ENCODE measurements around the gene KCNH2.
A peak's percentile ranks its signal among the peaks of the same experiment; 100 is the strongest.

KCNH2 gene

GRCh38 chr7:150999497-151000230 lies 21.5 kb upstream of the KCNH2 start:
- Histone ChIP-seq H3K27ac (no peak overlapping the region), H3K4me3 (no peak overlapping the region)

GRCh38 chr7:150999001-150999400 lies 20.9 kb upstream of the KCNH2 start:
- Histone ChIP-seq H3K4me3 (no peak overlapping the region), H3K27ac (no peak overlapping the region)

- Histone ChIP-seq H3K4me3 (no peak overlapping the region), H3K27ac (no peak overlapping the region)
These were observed 20.2 kb upstream of the KCNH2 start for GRCh38 chr7:150998341-150998740.

- Histone ChIP-seq H3K27ac (no peak overlapping the region), H3K4me3 (no peak overlapping the region)
These were observed 19.7 kb upstream of the KCNH2 start for GRCh38 chr7:150997817-150998216.

- Histone ChIP-seq H3K4me3 (no peak overlapping the region), H3K27ac (no peak overlapping the region)
These were observed 19.0 kb upstream of the KCNH2 start for GRCh38 chr7:150997075-150997511.

- no peak overlapping the region for H3K27ac ChIP-seq
- H3K4me3 ChIP-seq = no peak overlapping the region
These were observed 18.4 kb upstream of the KCNH2 start for GRCh38 chr7:150996376-150997074.

GRCh38 chr7:150994838-150995510 lies 16.9 kb upstream of the KCNH2 start:
- Histone ChIP-seq H3K4me3 (peak overlapping the region in 4 of 7 experiments; percentile 7 to 17 (median 11)), H3K27ac (peak overlapping the region in 4 of 21 experiments; percentile 45 to 67 (median 54))

- H3K4me3 ChIP-seq = peak overlapping the region in 4 of 7 experiments; percentile 8 to 17 (median 12)
- H3K27ac ChIP-seq = peak overlapping the region in 14 of 21 experiments; percentile 13 to 67 (median 46)
These were observed 16.2 kb upstream of the KCNH2 start for GRCh38 chr7:150994141-150994837.

GRCh38 chr7:150993511-150993910 lies 15.4 kb upstream of the KCNH2 start:
- peak overlapping the region in 11 of 21 experiments; percentile 13 to 66 (median 42) for H3K27ac ChIP-seq
- peak overlapping the region in 4 of 7 experiments; percentile 8 to 17 (median 12) for H3K4me3 ChIP-seq

GRCh38 chr7:150992833-150993302 lies 14.7 kb upstream of the KCNH2 start:
- Histone ChIP-seq H3K4me3 (no peak overlapping the region), H3K27ac (peak overlapping the region in 11 of 21 experiments; percentile 10 to 66 (median 37))

- Histone ChIP-seq H3K4me3 (no peak overlapping the region), H3K27ac (peak overlapping the region in 9 of 21 experiments; percentile 18 to 63 (median 28))
These were observed 14.0 kb upstream of the KCNH2 start for GRCh38 chr7:150992051-150992640.

GRCh38 chr7:150990416-150991186 lies 12.5 kb upstream of the KCNH2 start, which contains the start of gene NOS3:
NOS3 (plus strand) TSS chr7:150991017; CDS start chr7:150993804, 2,787 bp downstream.
- Histone ChIP-seq H3K4me3 (no peak within 1 kb of the TSS), H3K27ac (peak within 1 kb of the TSS in 1 of 21 experiments; percentile 8)

- H3K27ac ChIP-seq = peak overlapping the region in 6 of 21 experiments; percentile 8 to 65 (median 45)
- H3K4me3 ChIP-seq = no peak overlapping the region
These were observed 11.3 kb upstream of the KCNH2 start for GRCh38 chr7:150989456-150989855.

GRCh38 chr7:150988230-150989226 lies 10.4 kb upstream of the KCNH2 start:
- H3K4me3 ChIP-seq = no peak overlapping the region
- peak overlapping the region in 5 of 21 experiments; percentile 24 to 65 (median 62) for H3K27ac ChIP-seq

- Histone ChIP-seq H3K4me3 (no peak overlapping the region), H3K27ac (no peak overlapping the region)
These were observed 8.4 kb upstream of the KCNH2 start for GRCh38 chr7:150986556-150986955.

- Histone ChIP-seq H3K27ac (no peak overlapping the region), H3K4me3 (no peak overlapping the region)
These were observed 8.0 kb upstream of the KCNH2 start for GRCh38 chr7:150986099-150986512.

GRCh38 chr7:150983893-150984368 lies 5.8 kb upstream of the KCNH2 start:
- H3K27ac ChIP-seq = no peak overlapping the region

More at GRCh38 chr7:150983893-150984368, 5.8 kb upstream of the KCNH2 start:
- no peak overlapping the region for H3K4me3 ChIP-seq

All from skin epidermis (tissue), 12 donors.